Lower leg skin (tissue), 3 donors: ENCODE measurements around the gene PIK3CB.

Experiments
- POLR2A ChIP-seq, 2 donors: fragments of 450-650 bp; IDR thresholded peaks; one replicate each; pipeline ENCODE4 v1.6.1; 2016 to 2017; ENCODE audit warnings: antibody characterized with exemption in 2 of 2, mild to moderate bottlenecking in 1 of 2, moderate library complexity in 1 of 2
- TF ChIP-seq, protein P1 (sequence below), 3 donors: fragments of 450-650 bp; IDR thresholded peaks; one replicate each; pipeline ENCODE4 v1.5.1; 2016; ENCODE audit warnings: antibody characterized with exemption in 3 of 3, mild to moderate bottlenecking in 3 of 3, moderate library complexity in 2 of 3

DNA sequence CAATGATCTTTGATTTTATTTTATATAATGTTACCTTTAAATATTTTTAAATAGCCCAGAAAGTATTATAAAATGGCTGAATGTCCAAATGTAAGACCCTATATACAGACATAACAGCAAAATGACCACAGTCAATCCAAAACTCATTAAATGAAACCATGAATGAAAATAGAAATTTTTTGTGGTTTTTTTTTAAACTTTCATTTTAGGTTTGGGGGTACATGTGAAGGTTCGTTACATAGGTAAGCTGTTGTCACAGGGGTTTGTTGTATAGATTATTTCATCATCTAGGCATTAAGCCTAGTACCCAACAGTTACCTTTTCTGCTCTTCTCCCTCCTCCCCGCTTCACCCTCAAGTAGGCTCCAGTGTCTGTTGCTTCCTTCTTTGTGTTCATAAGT is 117.4 kb downstream of the PIK3CB start:
- TF ChIP-seq POLR2A (IDR thresholded peaks at IDR 0.05) = no peak
- TF ChIP-seq, protein P1, sequence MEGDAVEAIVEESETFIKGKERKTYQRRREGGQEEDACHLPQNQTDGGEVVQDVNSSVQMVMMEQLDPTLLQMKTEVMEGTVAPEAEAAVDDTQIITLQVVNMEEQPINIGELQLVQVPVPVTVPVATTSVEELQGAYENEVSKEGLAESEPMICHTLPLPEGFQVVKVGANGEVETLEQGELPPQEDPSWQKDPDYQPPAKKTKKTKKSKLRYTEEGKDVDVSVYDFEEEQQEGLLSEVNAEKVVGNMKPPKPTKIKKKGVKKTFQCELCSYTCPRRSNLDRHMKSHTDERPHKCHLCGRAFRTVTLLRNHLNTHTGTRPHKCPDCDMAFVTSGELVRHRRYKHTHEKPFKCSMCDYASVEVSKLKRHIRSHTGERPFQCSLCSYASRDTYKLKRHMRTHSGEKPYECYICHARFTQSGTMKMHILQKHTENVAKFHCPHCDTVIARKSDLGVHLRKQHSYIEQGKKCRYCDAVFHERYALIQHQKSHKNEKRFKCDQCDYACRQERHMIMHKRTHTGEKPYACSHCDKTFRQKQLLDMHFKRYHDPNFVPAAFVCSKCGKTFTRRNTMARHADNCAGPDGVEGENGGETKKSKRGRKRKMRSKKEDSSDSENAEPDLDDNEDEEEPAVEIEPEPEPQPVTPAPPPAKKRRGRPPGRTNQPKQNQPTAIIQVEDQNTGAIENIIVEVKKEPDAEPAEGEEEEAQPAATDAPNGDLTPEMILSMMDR (IDR thresholded peaks at IDR 0.05) = no peak
